SK-N-SH (cell line): ENCODE results near the gene NTRK3. TPM values are rescaled to one million over a fixed set of nuclear protein-coding genes. Genes with fewer than 3 reads are reported as not detected.

ENCODE experiments used
- CTCF ChIA-PET: fragments of 300-600, 350-600 bp; formaldehyde crosslinking; extraction: SDS; loops from one replicate; lab custom pipeline; 2021; lab: Yijun Ruan, JAX
- POLR2A ChIA-PET: fragments of 350-600 bp; sonication (Branson Sonifier 250); formaldehyde crosslinking; extraction: SDS; loops from one replicate; lab custom pipeline; 2020; ENCODE audit warnings: antibody characterized with exemption, inconsistent platforms; lab: Yijun Ruan, JAX
- DNase-seq: peaks from one replicate; pipeline ENCODE4 v3.0.0; 2012
- H2AFZ ChIP-seq: fragments of 200-600 bp; sonication (generic); 2 replicates; pipeline ENCODE4 v1.8.1; 2016; ENCODE audit warnings: antibody characterized with exemption, mild to moderate bottlenecking, low read depth
- H3F3A ChIP-seq: fragments of 200-600 bp; sonication (generic); replicated peaks from 2 replicates; pipeline ENCODE3; 2016; ENCODE audit warnings: antibody characterized with exemption, mild to moderate bottlenecking; ENCODE audit not compliant: insufficient read depth
- H3K27ac ChIP-seq, 2 experiments: fragments of 200-500 bp in 1 of 2; fragments of 200-600 bp in 1 of 2; sonication (Bioruptor generic) in 1 of 2; sonication (generic), shearing (Covaris generic) in 1 of 2; 2 replicates each; pipeline versions ENCODE4 v1.5.1 to v1.6.1; 2014 to 2016; ENCODE audit warnings: low read depth in 2 of 2, inconsistent platforms in 1 of 2, low read length in 1 of 2, mild to moderate bottlenecking in 1 of 2, mixed read lengths in 1 of 2
- H3K27me3 ChIP-seq: fragments of 200-600 bp; sonication (generic), shearing (Covaris generic); 2 replicates; pipeline ENCODE4 v1.6.1; 2016; ENCODE audit warnings: mixed run types; ENCODE audit not compliant: insufficient read depth
- H3K36me3 ChIP-seq, 2 experiments: fragments of 200-500 bp in 1 of 2; fragments of 200-600 bp in 1 of 2; sonication (Bioruptor generic) in 1 of 2; sonication (generic) in 1 of 2; replicated peaks in 1 of 2; 2 replicates each; pipeline versions ENCODE3 to v1.5.1; 2014 to 2016; ENCODE audit warnings: low read length in 1 of 2, mild to moderate bottlenecking in 1 of 2; ENCODE audit not compliant: insufficient read depth in 2 of 2, control insufficient read depth in 1 of 2
- H3K4me1 ChIP-seq, 2 experiments: fragments of 200-500 bp in 1 of 2; fragments of 200-600 bp in 1 of 2; sonication (Bioruptor generic) in 1 of 2; sonication (generic), shearing (Covaris generic) in 1 of 2; 2 replicates each; pipeline versions ENCODE4 v1.5.1 to v1.6.1; 2014 to 2016; ENCODE audit warnings: low read depth in 1 of 2, low read length in 1 of 2, mixed run types in 1 of 2; ENCODE audit not compliant: insufficient read depth in 2 of 2, control insufficient read depth in 1 of 2
- H3K4me2 ChIP-seq: fragments of 200-600 bp; sonication (generic), shearing (Covaris generic); 2 replicates; pipeline ENCODE4 v1.6.1; 2017; ENCODE audit warnings: mixed run types
- H3K4me3 ChIP-seq, 2 experiments: fragments of 200-500 bp in 1 of 2; fragments of 200-600 bp in 1 of 2; sonication (Bioruptor generic) in 1 of 2; sonication (generic), shearing (Covaris generic) in 1 of 2; 2 replicates each; pipeline versions ENCODE4 v1.5.1 to v1.8.1; 2014 to 2016; ENCODE audit warnings: low read depth in 2 of 2, inconsistent platforms in 1 of 2, low read length in 1 of 2, mild to moderate bottlenecking in 1 of 2, mixed read lengths in 1 of 2, moderate library complexity in 1 of 2
- H3K79me2 ChIP-seq: fragments of 200-600 bp; sonication (generic); 2 replicates; pipeline ENCODE4 v1.8.1; 2017; ENCODE audit warnings: mild to moderate bottlenecking; ENCODE audit not compliant: insufficient read depth
- H3K9ac ChIP-seq: fragments of 200-600 bp; sonication (generic); 2 replicates; pipeline ENCODE4 v1.6.1; 2017; ENCODE audit warnings: mixed run types
- H3K9me2 ChIP-seq: fragments of 200-600 bp; sonication (generic); 2 replicates; pipeline ENCODE4 v1.6.1; 2017; ENCODE audit warnings: mixed run types
- H3K9me3 ChIP-seq: fragments of 200-600 bp; sonication (generic); 2 replicates; pipeline ENCODE4 v1.6.1; 2017; ENCODE audit warnings: mixed run types, mild to moderate bottlenecking, moderate library complexity
- H4K20me1 ChIP-seq: fragments of 200-600 bp; sonication (generic); 2 replicates; pipeline ENCODE4 v1.6.1; 2017; ENCODE audit warnings: mild to moderate bottlenecking, mixed run types; ENCODE audit not compliant: insufficient read depth
- CTCF ChIP-seq: fragments of 200-600 bp; sonication (generic); IDR thresholded peaks from 2 replicates; pipeline ENCODE4 v1.6.1; 2017; ENCODE audit warnings: antibody characterized with exemption, mild to moderate bottlenecking, moderate library complexity
- EP300 ChIP-seq, 2 experiments: IDR thresholded peaks; 2 replicates each; pipeline versions ENCODE4 v1.4.0 to v1.6.1; 2012; ENCODE audit warnings: borderline replicate concordance in 1 of 2, low read depth in 1 of 2, low read length in 1 of 2
- EZH2phosphoT487 ChIP-seq: fragments of 200-600 bp; sonication (generic); IDR thresholded peaks from 2 replicates; pipeline ENCODE4 v1.6.1; 2017; ENCODE audit warnings: low read depth, mixed run types, mild to moderate bottlenecking, antibody characterized with exemption, moderate library complexity, borderline replicate concordance
- FOSL2 ChIP-seq: IDR thresholded peaks from 2 replicates; pipeline ENCODE4 v1.4.0; 2012; ENCODE audit warnings: low read depth, mild to moderate bottlenecking, moderate library complexity, borderline replicate concordance
- FOXJ3 ChIP-seq: sonication (generic); formaldehyde crosslinking; IDR thresholded peaks from 2 replicates; pipeline ENCODE4 v1.5.1; 2020; ENCODE audit warnings: mild to moderate bottlenecking, missing genetic modification reagents
- FOXM1 ChIP-seq: IDR thresholded peaks from 2 replicates; pipeline ENCODE4 v1.4.0; 2012; ENCODE audit warnings: low read depth, mild to moderate bottlenecking
- IRF3 ChIP-seq: fragments of 150-350 bp; IDR thresholded peaks from 2 replicates; pipeline ENCODE4 v1.6.1; 2016; ENCODE audit warnings: mild to moderate bottlenecking, low read depth, low read length
- MAX ChIP-seq: IDR thresholded peaks from 2 replicates; pipeline ENCODE4 v1.4.0; 2012; ENCODE audit warnings: low read depth
- MEF2A ChIP-seq: IDR thresholded peaks from 2 replicates; pipeline ENCODE4 v1.4.0; 2012; ENCODE audit warnings: low read depth, borderline replicate concordance
- MXI1 ChIP-seq: IDR thresholded peaks from 2 replicates; pipeline ENCODE4 v1.6.1; 2012; ENCODE audit warnings: mild to moderate bottlenecking, low read depth, low read length, improper control_type of control experiment
- NFIC ChIP-seq: IDR thresholded peaks from 2 replicates; pipeline ENCODE4 v1.4.0; 2012; ENCODE audit warnings: borderline replicate concordance
- PBX3 ChIP-seq: IDR thresholded peaks from 2 replicates; pipeline ENCODE4; 2012
- RCOR1 ChIP-seq: fragments of 150-350 bp; IDR thresholded peaks from 2 replicates; pipeline ENCODE4 v1.6.1; 2017; ENCODE audit warnings: antibody characterized with exemption, low read length
- RFX5 ChIP-seq: IDR thresholded peaks from 2 replicates; pipeline ENCODE4 v1.6.1; 2012; ENCODE audit warnings: mild to moderate bottlenecking, improper control_type of control experiment, low read length
- RXRA ChIP-seq: IDR thresholded peaks from 2 replicates; pipeline ENCODE4 v1.4.0; 2012; ENCODE audit warnings: low read depth, mild to moderate bottlenecking, borderline replicate concordance
- SIN3A ChIP-seq: IDR thresholded peaks from 2 replicates; pipeline ENCODE4 v1.6.1; 2012; ENCODE audit warnings: low read depth, mild to moderate bottlenecking, low read length, moderate library complexity, borderline replicate concordance
- TAF1 ChIP-seq: IDR thresholded peaks from 2 replicates; pipeline ENCODE4 v1.6.1; 2012; ENCODE audit warnings: low read depth, mild to moderate bottlenecking, low read length, moderate library complexity, borderline replicate concordance
- TCF12 ChIP-seq: IDR thresholded peaks from 2 replicates; pipeline ENCODE4 v1.4.0; 2012
- TEAD4 ChIP-seq: IDR thresholded peaks from 2 replicates; pipeline ENCODE4 v1.4.0; 2012; ENCODE audit warnings: mild to moderate bottlenecking, borderline replicate concordance; ENCODE audit not compliant: insufficient read depth
- USF2 ChIP-seq: fragments of 150-350 bp; IDR thresholded peaks from 2 replicates; pipeline ENCODE4 v1.6.1; 2017; ENCODE audit warnings: antibody characterized with exemption, low read length, low read depth, borderline replicate concordance
- WGBS: methylation state at CpG from one replicate; pipeline ENCODE4 v1.1.6; 2017; ENCODE audit warnings: low lambda C conversion rate; 5-methylcytosine and 5-hydroxymethylcytosine counted together
- polyA plus RNA-seq, 3 experiments: library from polyadenylated mRNA; depleted of rRNA; stranded (reverse); fragments of >200 nt; gene quantifications; 2 replicates each; pipeline ENCODE4 v1.2.3, GENCODE V29; 2012

NTRK3 gene
- polyA plus RNA-seq, 1 of the 3 experiments (the other 2 are of a cell fraction) = 2.6 TPM

- Histone ChIP-seq H2AFZ (no peak overlapping the region), H3K9me3 (no peaks in the 10 kb centered on the region), H3K9ac (no peak overlapping the region), H3K4me1 (peaks cover 0 to 18% of the 10 kb centered on the region in 2 experiments; a peak in 1 of 4 replicates), H3K36me3 (no peaks in the 10 kb centered on the region), H3K27me3 (no peaks in the 10 kb centered on the region), H3F3A (no peaks in the 10 kb centered on the region), H3K27ac (no peak overlapping the region), H4K20me1 (no peaks in the 10 kb centered on the region), H3K79me2 (no peaks in the 10 kb centered on the region), H3K9me2 (no peaks in the 10 kb centered on the region), H3K4me2 (no peak overlapping the region), H3K4me3 (no peak overlapping the region)
- DNase-seq = peak; percentile 59
- no peak for TF ChIP-seq NFIC
- TF ChIP-seq IRF3 = no peak
- no peak for TF ChIP-seq TEAD4
- no peak for TF ChIP-seq FOSL2
- no peak for TF ChIP-seq CTCF
- TF ChIP-seq MXI1 = no peak
- TF ChIP-seq FOXM1 = no peak
- TF ChIP-seq TAF1 = no peak
- no peak for TF ChIP-seq EP300 (IDR thresholded peaks at IDR 0.05; ENCODE audit: borderline replicate concordance in 1 of 2, low read depth in 1 of 2, low read length in 1 of 2)
- ChIA-PET CTCF (interaction anchor here (1.1 to 2.8 kb wide), 3 partner anchors 20 to 23 kb away, joined by 3 to 11 read pairs (median 3); no protein-coding TSS in a partner anchor), POLR2A (no interaction called here)
- 27% methylated on average over 3 of the region's 14 CpGs for WGBS
Observed at GRCh38 chr15:88223084-88223483, 33.5 kb downstream of the NTRK3 start.

- no peaks in the 10 kb centered on the region for H3K36me3 ChIP-seq
- H3K4me1 ChIP-seq = peaks cover 0 to 18% of the 10 kb centered on the region in 2 experiments; a peak in 1 of 4 replicates
- H3F3A ChIP-seq = no peaks in the 10 kb centered on the region
- no peaks in the 10 kb centered on the region for H3K79me2 ChIP-seq
- CTCF ChIA-PET = interaction anchor here (1.0 to 2.8 kb wide), 3 partner anchors 23 to 25 kb away, joined by 3 to 11 read pairs (median 3); no protein-coding TSS in a partner anchor
- no peaks in the 10 kb centered on the region for H3K27me3 ChIP-seq
- TF ChIP-seq EZH2phosphoT487 (no peak), RCOR1 (no peak), USF2 (no peak), MEF2A (no peak), PBX3 (no peak), FOXJ3 (no peak), TCF12 (no peak), MAX (no peak), SIN3A (no peak), FOSL2 (no peak), RXRA (no peak), RFX5 (no peak)
- POLR2A ChIA-PET = no interaction called here
- no peak overlapping the region for H3K9ac ChIP-seq
- H3K27ac ChIP-seq = no peak overlapping the region
- no peak for DNase-seq
- H3K9me2 ChIP-seq = no peaks in the 10 kb centered on the region
- H4K20me1 ChIP-seq = no peaks in the 10 kb centered on the region
- no peaks in the 10 kb centered on the region for H3K9me3 ChIP-seq
- WGBS = 55% methylated on average over 6 of the region's 6 CpGs
- H3K4me3 ChIP-seq = no peak overlapping the region
- no peak overlapping the region for H3K4me2 ChIP-seq
- H2AFZ ChIP-seq = no peak overlapping the region
Observed at GRCh38 chr15:88221836-88222235, 34.7 kb downstream of the NTRK3 start.
